ENCODE measurements around the gene SETX. TPM values are rescaled to one million over a fixed set of nuclear protein-coding genes. Genes with fewer than 3 reads are reported as not detected.
A peak's percentile ranks its signal among the peaks of the same experiment; 100 is the strongest.

Gene SETX
- polyA plus RNA-seq, 1 experiment = 31.5 TPM

DNA sequence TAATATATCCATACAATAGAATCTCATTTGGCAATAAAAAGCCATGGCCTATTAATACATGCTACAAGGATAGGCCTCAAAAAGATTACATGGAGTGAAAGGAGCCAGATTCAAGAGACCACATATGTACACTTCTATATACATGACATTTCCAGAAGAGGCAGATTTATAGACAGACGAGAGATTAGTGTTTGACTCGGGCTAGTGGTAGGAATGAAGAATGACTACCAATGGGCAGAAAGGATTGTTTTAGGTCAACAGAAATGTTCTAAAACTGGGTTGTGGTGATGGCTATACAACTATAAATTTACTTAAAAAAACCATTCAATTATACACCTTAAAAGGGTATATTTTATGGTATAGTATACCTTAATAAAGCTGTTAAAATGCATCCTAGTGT, 41.9 kb downstream of the SETX start:
- Histone ChIP-seq H3K27me3 (ENCODE audit: control insufficient read depth, insufficient read depth, low read length) (no peaks in the 10 kb centered on the region), H3K4me3 (ENCODE audit: low read depth, low read length) (no peak overlapping the region), H3K27ac (ENCODE audit: low read depth, low read length) (no peak overlapping the region), H3K9me3 (ENCODE audit: control insufficient read depth, insufficient read depth, low read length) (peaks cover 3% of the 10 kb centered on the region)
- DNase-seq (ENCODE audit: low read depth, low spot score) = no peak
- ChIA-PET POLR2A (no interaction called here), CTCF (interaction anchor here (1.1 to 1.7 kb wide), 3 partner anchors 15 to 44 kb away, joined by 3 to 5 read pairs (median 5); no protein-coding TSS in a partner anchor)
- TF ChIP-seq, protein P1, sequence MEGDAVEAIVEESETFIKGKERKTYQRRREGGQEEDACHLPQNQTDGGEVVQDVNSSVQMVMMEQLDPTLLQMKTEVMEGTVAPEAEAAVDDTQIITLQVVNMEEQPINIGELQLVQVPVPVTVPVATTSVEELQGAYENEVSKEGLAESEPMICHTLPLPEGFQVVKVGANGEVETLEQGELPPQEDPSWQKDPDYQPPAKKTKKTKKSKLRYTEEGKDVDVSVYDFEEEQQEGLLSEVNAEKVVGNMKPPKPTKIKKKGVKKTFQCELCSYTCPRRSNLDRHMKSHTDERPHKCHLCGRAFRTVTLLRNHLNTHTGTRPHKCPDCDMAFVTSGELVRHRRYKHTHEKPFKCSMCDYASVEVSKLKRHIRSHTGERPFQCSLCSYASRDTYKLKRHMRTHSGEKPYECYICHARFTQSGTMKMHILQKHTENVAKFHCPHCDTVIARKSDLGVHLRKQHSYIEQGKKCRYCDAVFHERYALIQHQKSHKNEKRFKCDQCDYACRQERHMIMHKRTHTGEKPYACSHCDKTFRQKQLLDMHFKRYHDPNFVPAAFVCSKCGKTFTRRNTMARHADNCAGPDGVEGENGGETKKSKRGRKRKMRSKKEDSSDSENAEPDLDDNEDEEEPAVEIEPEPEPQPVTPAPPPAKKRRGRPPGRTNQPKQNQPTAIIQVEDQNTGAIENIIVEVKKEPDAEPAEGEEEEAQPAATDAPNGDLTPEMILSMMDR (IDR thresholded peaks at IDR 0.05; ENCODE audit: low read depth, low read length) = peak; percentile 36; the same call in 1 of the 2 replicates

DNA sequence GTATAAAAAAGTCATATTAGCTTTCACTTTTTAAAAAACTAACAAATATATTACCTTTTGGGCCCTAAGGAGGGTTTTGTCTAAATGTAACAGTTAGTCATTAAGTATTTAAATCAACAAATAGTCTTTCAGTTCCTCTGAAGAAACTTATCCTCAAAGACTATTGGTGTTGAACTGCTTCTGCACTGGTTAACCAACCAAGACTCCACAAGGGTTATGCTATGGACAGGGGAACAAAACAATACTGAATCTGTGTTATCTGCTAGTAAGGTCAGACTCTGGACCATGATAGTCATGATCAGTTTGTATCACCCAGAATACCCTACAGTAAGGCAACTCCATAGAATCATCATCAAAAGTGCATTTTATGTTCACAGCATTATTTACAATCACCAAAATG, 42.4 kb downstream of the SETX start:
- Histone ChIP-seq H3K4me3 (ENCODE audit: low read depth, low read length) (no peak overlapping the region), H3K9me3 (ENCODE audit: control insufficient read depth, insufficient read depth, low read length) (peaks cover 3% of the 10 kb centered on the region), H3K27me3 (ENCODE audit: control insufficient read depth, insufficient read depth, low read length) (no peaks in the 10 kb centered on the region), H3K27ac (ENCODE audit: low read depth, low read length) (no peak overlapping the region)
- CTCF ChIA-PET = interaction anchor here (1.7 kb wide), 1 partner anchor 44 kb away, joined by 5 read pairs; no protein-coding TSS in a partner anchor
- TF ChIP-seq, protein P1 (IDR thresholded peaks at IDR 0.05; ENCODE audit: low read depth, low read length) = no peak
- DNase-seq (ENCODE audit: low read depth, low spot score) = no peak
- POLR2A ChIA-PET = no interaction called here

DNA sequence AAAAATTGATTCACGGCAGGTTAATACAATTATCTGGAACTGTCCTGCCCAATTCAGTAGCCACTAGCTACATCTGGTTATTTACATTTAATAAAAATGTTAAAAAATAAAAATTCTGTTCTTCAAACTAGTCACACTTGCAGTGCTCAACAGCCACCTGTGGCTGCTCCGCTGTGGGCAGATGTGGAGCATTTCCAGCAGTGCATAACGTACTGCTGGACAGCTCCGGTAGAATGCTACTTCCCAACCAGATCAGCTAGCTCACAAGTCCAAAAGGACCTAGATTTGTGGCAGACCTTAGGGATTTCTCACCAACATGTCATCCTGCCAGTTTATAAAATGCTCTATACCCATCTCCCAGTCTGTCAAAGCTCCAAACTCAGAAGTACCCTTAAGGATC, 42.8 kb downstream of the SETX start:
- CTCF ChIA-PET = interaction anchor here (1.7 kb wide), 1 partner anchor 43 kb away, joined by 5 read pairs; no protein-coding TSS in a partner anchor

DNA sequence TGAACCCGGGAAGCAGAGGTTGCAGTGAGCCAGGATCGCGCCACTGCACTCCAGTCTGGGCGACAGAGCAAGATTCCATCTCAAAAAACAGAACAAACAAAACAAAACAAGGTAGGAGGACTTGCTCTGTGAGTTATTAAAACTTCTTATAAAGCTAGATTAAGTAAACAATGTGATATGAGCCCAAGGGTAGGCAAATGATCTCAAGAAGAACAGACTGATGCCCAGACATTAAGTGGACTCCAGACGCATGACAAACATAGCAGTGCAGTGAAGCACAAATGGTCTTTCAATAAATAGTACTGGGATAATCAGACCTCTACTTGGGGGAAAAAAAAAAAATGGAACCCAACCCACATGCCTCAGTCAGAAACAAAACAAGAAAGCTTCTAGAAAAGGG, 45.7 kb downstream of the SETX start:
- peaks cover 3% of the 10 kb centered on the region for H3K9me3 ChIP-seq (ENCODE audit: control insufficient read depth, insufficient read depth, low read length)
- POLR2A ChIA-PET = no interaction called here
- H3K27me3 ChIP-seq (ENCODE audit: control insufficient read depth, insufficient read depth, low read length) = no peaks in the 10 kb centered on the region
- H3K4me3 ChIP-seq (ENCODE audit: low read depth, low read length) = no peak overlapping the region
- CTCF ChIA-PET = interaction anchor here (0.5 to 0.6 kb wide), 2 partner anchors 18 to 764 kb away, joined by 3 to 4 read pairs; partner anchors contain the start of gene PRRT1B
- no peak for DNase-seq (ENCODE audit: low read depth, low spot score)
- H3K27ac ChIP-seq (ENCODE audit: low read depth, low read length) = no peak overlapping the region
- TF ChIP-seq, protein P1 (IDR thresholded peaks at IDR 0.05; ENCODE audit: low read depth, low read length) = no peak

More for the DNA sequence above, 42.8 kb downstream of the SETX start:
- TF ChIP-seq, protein P1 (IDR thresholded peaks at IDR 0.05; ENCODE audit: low read depth, low read length) = no peak
- no peak overlapping the region for H3K27ac ChIP-seq (ENCODE audit: low read depth, low read length)
- H3K4me3 ChIP-seq (ENCODE audit: low read depth, low read length) = no peak overlapping the region
- POLR2A ChIA-PET = no interaction called here
- DNase-seq (ENCODE audit: low read depth, low spot score) = no peak
- H3K9me3 ChIP-seq (ENCODE audit: control insufficient read depth, insufficient read depth, low read length) = peaks cover 3% of the 10 kb centered on the region
- H3K27me3 ChIP-seq (ENCODE audit: control insufficient read depth, insufficient read depth, low read length) = no peaks in the 10 kb centered on the region

DNA sequence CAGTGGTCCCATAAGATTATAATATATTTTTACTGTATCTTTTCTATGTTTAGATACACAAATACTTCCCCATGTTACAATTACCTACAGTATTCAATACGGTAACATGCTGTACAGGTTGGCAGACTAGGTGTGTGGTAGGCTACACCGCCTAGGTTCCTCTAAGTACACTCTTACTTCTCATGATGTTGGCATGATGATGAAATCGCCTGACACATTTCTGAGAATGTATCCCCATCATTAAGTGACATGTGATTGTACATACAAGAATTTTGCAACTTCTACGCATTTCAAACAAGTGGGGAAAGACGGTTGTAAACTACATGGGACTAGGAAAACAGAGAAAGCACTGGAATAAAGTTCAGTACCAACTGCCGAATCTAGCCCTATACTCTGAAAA, 53.3 kb downstream of the SETX start:
- no peaks in the 10 kb centered on the region for H3K9me3 ChIP-seq (ENCODE audit: control insufficient read depth, insufficient read depth, low read length)
- ChIA-PET POLR2A (no interaction called here), CTCF (interaction anchor here (1.5 kb wide), 1 partner anchor 33 kb away, joined by 5 read pairs; no protein-coding TSS in a partner anchor)
- no peak overlapping the region for H3K27ac ChIP-seq (ENCODE audit: low read depth, low read length)
- no peak for DNase-seq (ENCODE audit: low read depth, low spot score)
- TF ChIP-seq, protein P1 (IDR thresholded peaks at IDR 0.05; ENCODE audit: low read depth, low read length) = no peak
- no peaks in the 10 kb centered on the region for H3K27me3 ChIP-seq (ENCODE audit: control insufficient read depth, insufficient read depth, low read length)
- no peak overlapping the region for H3K4me3 ChIP-seq (ENCODE audit: low read depth, low read length)

Data from AG04450 (cell line).